ENCODE measurements around the gene NEDD4L.

Gene NEDD4L

DNA sequence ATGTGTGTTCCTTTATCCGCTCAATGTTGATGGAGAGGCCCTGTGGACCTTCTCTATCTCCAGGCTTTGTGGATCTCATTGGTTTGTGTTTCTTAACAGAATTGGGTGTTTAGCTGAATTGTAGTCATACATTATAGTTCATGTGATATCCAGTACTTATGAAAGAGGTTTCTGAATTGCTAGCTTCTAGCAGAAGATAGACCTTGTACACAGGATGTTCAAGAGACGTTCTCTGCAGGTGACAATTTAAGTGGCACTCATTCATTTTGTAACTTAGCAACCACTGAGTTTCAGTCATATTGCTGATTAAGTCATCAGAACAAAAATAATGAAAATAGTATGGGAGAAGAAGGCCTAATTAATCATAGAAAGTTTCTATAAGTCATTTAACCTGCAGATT lies 305.6 kb downstream of the NEDD4L start:
- no peak for DNase-seq (ENCODE audit: low spot score)

- no peak for DNase-seq (ENCODE audit: low spot score)
Measured at GRCh38 chr18:58350526-58350925, 306.5 kb downstream of the NEDD4L start.

DNA sequence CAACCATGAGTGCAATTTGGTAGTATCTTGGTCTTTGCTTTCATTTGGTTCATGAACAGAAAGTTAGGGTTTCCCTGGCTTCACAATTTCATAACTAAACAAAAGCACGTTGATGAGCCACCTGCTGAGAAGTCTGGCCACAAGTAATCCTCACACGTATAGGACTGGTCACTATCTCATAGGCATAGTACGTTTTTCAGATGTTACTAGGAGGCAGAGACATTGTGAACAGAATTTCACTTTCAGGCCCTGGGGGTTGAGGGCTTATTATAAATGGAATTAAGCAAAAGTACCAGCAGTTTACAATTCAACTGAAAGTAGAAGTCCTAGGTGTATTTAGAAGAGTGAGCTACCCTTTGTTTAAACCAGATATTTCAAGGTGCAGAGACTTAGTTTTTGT lies 307.8 kb downstream of the NEDD4L start:
- no peak for DNase-seq (ENCODE audit: low spot score)

DNA sequence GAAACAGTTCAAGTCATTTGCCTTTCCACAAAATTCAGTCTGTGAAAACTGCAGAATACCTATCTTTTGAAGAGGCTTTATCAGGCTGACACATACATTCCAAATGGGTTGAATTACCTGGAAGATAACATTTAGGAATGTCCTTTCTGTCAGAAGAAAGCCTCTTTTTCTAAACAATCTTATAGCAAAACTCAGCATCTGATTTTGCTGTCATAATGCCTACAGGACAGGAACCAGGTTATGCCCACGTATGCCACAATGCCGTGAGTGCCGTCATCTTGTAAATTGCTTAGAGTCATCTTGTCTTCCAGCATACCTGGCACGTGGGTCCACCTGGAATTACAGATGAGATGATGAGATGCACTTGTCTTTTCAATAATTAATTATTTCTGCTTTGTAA lies 309.6 kb downstream of the NEDD4L start:
- no peak for DNase-seq (ENCODE audit: low spot score)

DNA sequence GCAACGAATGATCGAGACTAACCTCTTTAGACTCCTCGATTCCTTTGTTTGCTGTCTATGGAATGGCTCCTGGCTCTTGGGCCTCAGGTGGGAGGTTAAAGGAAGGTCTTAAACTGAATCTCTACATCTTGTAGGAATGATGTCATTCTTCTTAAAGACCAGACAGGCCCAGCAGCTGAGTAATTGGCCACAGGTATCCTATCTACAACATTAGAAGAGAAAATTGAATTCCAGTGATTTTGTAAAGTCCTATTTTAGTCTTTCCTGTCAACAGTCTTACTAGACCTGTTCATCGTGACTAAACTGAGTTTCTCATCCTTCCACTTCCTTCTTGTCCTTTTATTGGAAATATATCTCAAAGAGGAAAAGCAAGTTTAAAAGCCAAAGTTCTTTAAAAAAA lies 310.0 kb downstream of the NEDD4L start:
- no peak for DNase-seq (ENCODE audit: low spot score)

DNA sequence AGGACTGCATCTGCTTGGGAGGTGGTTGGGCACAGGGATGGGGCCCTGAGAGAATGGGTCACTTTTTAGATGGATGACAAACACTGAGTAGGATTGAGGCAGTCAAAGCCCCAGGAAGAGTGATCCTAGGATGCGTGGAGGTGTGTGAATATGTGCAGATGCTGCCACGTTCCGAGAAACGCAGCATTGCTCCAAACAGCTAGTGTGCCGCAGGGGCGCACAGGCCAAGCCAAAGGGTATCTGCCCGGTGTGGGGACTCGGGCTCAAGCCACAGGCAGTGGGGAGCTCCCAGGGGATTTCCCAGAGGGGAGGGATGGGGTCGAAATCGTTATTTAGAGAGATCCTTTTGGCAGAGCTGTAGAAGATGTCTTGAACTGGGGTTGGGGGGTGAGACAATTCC lies 310.8 kb downstream of the NEDD4L start:
- DNase-seq (ENCODE audit: low spot score) = no peak

DNA sequence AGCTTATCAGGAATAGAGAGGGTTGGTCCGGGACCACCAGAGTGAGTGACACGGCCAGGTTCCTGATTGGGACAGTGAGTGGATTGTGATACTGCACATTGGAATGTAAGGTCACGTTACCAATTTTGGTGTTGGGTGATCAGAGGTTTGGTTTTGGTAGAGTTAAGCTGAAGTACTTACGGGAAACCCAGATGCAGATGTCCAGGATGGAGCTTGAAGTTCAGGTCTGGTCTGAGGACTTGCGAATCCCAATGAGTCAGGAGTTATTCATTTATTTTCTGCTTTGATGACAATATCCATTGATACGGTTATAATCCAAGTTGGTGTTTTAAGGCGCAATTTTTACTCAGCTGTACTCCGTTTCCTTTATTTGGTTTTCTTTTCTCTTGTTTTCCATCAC lies 311.2 kb downstream of the NEDD4L start:
- no peak for DNase-seq (ENCODE audit: low spot score)

DNA sequence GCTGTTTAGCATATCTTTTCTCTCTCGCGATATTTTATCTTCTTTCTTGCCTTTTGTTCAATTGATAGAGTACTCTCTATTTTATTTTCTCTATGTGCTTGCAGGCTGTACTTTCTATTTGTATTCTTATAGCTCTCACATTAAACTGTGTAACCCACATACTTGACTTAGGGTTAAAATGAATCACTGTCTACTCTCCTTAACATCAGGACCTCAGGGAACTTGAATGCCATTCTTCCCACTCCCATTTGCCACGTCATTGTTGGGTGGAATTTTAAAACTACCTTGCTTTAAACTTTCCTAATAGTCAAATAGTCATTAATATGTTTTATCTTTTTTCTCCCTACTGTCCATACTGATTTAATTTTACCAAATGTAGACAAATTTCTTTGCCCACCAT lies 315.2 kb downstream of the NEDD4L start:
- no peak for DNase-seq (ENCODE audit: low spot score)

DNA sequence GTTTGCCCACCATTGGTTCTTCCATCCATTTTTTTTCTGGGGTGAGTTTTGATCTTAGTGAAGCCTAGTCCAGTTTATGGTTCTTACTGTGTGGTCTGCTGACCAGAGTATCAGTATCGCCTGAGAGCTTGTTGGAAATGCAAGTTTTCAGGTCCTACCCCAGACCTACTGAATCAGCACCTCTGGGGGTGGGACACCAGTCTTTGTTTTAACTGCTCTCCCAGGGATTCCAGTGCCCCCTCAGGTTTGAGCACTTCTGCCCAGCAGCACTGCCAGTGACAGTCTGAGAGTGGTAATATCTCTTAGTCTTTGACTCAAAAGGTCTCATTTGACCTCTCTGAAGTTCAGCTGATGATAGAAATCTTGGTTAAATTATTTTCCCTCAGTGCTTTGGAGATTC lies 315.6 kb downstream of the NEDD4L start:
- no peak for DNase-seq (ENCODE audit: low spot score)

- DNase-seq (ENCODE audit: low spot score) = no peak
Measured at GRCh38 chr18:58360324-58360723, 316.3 kb downstream of the NEDD4L start.

GRCh38 chr18:58361212-58361611 lies 317.2 kb downstream of the NEDD4L start:
- no peak for DNase-seq (ENCODE audit: low spot score)

- DNase-seq (ENCODE audit: low spot score) = no peak
Measured at GRCh38 chr18:58362027-58362575, 318.1 kb downstream of the NEDD4L start.

DNA sequence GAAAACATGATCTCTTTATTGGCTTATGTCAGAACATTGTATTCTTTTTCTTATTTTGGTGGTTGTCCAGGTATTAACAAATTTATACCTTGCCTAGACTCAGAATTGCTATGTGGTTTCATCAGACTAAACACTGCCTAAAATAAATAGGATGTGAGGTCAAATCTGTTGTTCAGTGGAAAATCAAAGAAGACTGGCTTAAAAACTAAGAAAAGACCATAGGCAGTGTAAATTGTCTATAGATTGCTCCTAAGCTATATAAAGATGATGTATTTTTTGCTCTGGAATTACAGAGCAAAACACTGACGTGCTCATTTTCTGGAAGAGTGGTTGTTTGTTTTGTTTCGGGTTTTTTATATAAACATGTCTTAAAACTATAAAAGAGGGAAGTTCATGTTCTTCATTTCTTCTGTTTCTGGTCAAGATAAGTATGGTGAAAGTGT lies 318.8 kb downstream of the NEDD4L start:
- DNase-seq (ENCODE audit: low spot score) = no peak

- no peak for DNase-seq (ENCODE audit: low spot score)
Measured at GRCh38 chr18:58363767-58364540, 319.9 kb downstream of the NEDD4L start.

- DNase-seq (ENCODE audit: low spot score) = no peak
Measured at GRCh38 chr18:58364876-58365528, 321.0 kb downstream of the NEDD4L start.

DNA sequence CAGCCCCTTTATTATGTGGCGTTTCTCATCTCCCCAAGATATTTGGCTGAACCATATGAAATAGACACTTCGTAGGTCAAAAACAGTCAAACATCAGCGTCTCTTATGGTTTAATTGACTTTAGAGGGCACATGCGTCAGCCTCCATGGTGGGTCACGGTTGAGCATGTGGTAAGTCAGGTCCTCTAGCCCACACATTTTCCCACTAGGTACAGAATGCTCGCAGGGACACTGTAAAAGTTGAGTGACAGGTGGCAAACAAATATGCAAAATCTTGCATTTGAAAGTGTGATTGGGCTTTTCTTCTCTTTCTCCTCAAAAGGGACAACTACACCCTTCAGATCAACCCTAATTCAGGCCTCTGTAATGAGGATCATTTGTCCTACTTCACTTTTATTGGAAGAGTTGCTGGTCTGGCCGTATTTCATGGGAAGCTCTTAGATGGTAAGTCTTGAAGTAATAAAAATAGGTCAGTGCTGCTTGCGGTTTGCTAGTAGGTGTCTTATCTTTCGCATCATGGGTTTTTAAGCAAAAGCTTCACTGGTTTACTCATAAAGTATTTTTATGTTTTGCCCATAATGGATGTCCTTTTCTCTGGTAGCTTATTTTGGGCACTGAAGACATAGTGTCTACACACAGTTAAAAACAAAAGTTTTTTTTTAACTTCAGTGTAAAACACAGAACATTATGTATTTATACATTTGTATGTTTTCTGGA lies 323.6 kb downstream of the NEDD4L start:
- DNase-seq (ENCODE audit: low spot score) = no peak

DNA sequence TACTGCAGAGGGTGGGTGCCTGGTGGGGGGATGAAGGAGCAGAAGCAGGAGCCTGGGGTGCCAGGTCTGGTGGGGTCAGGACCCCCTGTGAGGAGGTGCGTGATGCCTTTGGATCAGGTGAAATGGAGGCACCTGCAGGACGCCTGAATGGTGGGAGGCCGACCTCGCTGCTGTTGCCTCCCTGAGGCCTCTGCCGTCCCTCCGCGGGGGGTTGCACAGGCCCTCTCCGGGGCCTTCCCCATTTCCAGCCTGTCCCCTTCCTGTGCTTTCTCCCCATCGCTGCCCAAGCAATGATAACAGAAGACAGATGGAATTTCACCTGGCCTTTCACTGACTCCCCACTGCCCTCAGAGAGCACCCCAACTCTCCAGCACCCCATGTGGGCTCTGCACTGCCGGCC lies 325.6 kb downstream of the NEDD4L start:
- no peak for DNase-seq (ENCODE audit: low spot score)

- no peak for DNase-seq (ENCODE audit: low spot score)
Measured at GRCh38 chr18:58370038-58370580, 326.1 kb downstream of the NEDD4L start.

- DNase-seq (ENCODE audit: low spot score) = no peak
Measured at GRCh38 chr18:58370612-58371011, 326.6 kb downstream of the NEDD4L start.

DNA sequence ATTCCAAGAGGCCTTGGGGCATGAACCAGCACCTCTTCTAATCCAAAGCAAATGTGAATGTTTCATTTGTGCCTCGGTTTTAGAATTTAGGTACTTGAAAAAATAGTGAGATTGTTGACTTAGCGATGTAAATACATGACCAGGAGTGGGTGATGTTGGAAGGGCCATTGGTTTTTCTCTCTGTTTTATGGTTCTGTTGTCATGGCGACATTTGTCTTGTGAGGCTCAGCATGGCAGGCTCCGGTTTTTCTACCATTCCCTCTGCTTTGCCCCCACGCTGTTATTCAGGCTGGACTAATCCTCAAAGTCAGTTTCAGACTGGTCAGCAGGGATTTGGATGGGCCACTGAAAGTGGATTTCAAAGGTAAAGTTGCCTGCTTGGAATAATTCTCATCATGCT lies 329.5 kb downstream of the NEDD4L start:
- DNase-seq (ENCODE audit: low spot score) = no peak

DNA sequence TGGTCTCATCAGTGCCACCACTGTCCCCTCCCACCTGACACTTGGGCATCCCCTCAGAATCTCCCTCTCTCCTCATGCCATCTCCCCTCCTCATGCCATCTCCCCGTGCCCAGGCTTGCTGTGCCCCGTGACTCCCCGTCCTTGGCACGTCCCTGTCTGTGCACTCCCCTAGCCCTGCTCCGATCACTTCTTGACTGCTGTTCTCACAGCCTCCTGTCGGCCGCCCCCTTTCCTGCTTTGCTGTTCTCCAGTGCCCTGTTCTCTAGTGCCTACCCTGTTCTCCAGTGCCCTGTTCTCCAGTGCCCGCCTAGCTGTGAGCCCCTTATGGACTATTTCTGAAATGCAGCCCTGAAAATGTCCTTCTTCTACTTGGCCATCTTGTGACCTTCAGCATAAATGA lies 331.0 kb downstream of the NEDD4L start:
- DNase-seq (ENCODE audit: low spot score) = no peak

Measured in hematopoietic multipotent progenitor cell treated with erythropoietin and hydrocortisone succinate and interleukin-3 and kit ligand, for 17 days (in vitro differentiated cells).